Esophagus squamous epithelium (tissue), 5 donors: ENCODE measurements around the gene ZNF75A. TPM values are rescaled to one million over a fixed set of nuclear protein-coding genes. Genes with fewer than 3 reads are reported as not detected.

Experiments used
- DNase-seq: peaks from one replicate; lab custom pipeline; 2025; lab: John Stamatoyannopoulos, UW
- H3K27ac ChIP-seq, 4 donors: fragments of 200-600 bp; sonication (generic); one replicate each; pipeline ENCODE4 v1.5.1; 2016 to 2019; ENCODE audit warnings: mild to moderate bottlenecking in 1 of 4
- H3K27me3 ChIP-seq, 4 donors: fragments of 200-600 bp; sonication (generic); 1 replicate in 3 of 4; 2 replicates in 1 of 4; pipeline versions ENCODE4 v1.5.1 to v1.6.0; 2017 to 2021; ENCODE audit warnings: antibody characterized with exemption in 1 of 4
- H3K36me3 ChIP-seq, 3 donors: fragments of 200-600 bp; sonication (generic); one replicate each; pipeline ENCODE4 v1.5.1; 2016 to 2019
- H3K4me1 ChIP-seq, 3 donors: fragments of 200-600 bp; sonication (generic); one replicate each; pipeline ENCODE4 v1.5.1; 2017 to 2019
- H3K4me3 ChIP-seq, 4 donors: fragments of 200-600 bp; sonication (generic); 1 replicate in 3 of 4; 2 replicates in 1 of 4; pipeline ENCODE4 v1.5.1; 2016 to 2019; ENCODE audit warnings: mild to moderate bottlenecking in 2 of 4, moderate library complexity in 1 of 4
- H3K9me3 ChIP-seq, 3 donors: fragments of 200-600 bp; sonication (generic); one replicate each; pipeline ENCODE4 v1.5.1; 2016 to 2019
- POLR2A ChIP-seq, 4 donors: fragments of 450-650 bp; IDR thresholded peaks; one replicate each; pipeline ENCODE4 v1.6.1; 2017; ENCODE audit warnings: antibody characterized with exemption in 4 of 4, mild to moderate bottlenecking in 4 of 4, moderate library complexity in 3 of 4
- WGBS, 2 donors: methylation state at CpG; one replicate each; pipeline ENCODE4 v1.1.5; 2018; 5-methylcytosine and 5-hydroxymethylcytosine counted together
- intact Hi-C: fragments of 100-400 bp; cut with DNase I; formaldehyde crosslinking; loops from one replicate; pipeline ENCODE4 v1.15.0; 2022
- total RNA-seq, 4 donors: library from RNA; depleted of rRNA; stranded (reverse); fragments of >200 nt; gene quantifications; one replicate each; pipeline ENCODE4 v1.1.0, GENCODE V29; 2016
- TF ChIP-seq, protein P1 (sequence below), 6 experiments: fragments of 450-650 bp in 4 of 6; fragments of 200-600 bp in 2 of 6; sonication (generic) in 2 of 6; IDR thresholded peaks; one replicate each; pipeline ENCODE4 v1.5.1; 2016 to 2019; ENCODE audit warnings: antibody characterized with exemption in 6 of 6, mild to moderate bottlenecking in 4 of 6, moderate library complexity in 4 of 6
- donor health status: DM: yes; HTN: yes; CAD: no.

ZNF75A gene
- total RNA-seq, 4 donors from 2014 or later, result 10.6 to 24.6 (median 18.1) TPM

DNA sequence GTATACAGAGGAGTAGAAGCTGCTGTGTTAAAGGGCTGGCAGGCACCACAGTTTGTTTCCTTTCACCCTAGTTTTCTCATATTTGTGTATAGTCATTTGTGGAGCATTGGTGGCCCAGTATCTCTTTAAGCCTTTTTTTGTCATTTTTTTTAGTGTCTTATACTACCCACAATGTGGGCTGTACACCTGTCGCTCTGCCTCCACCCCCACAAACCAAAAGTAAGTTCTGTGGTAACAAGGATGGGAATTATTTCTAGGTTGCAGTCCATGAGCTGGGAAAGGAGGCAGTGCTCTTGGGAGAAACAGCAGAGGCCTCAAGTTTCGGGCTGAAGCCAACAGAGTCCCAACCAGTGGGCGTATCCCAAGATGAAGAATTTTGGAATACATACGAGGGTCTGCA is 6.2 kb downstream of the ZNF75A start:
- H3K9me3 ChIP-seq, result peaks cover 5 to 99% (median 91%) of the 10 kb centered on the region in 3 donors
- DNase-seq, result no peak
- H3K4me1 ChIP-seq, result peaks cover 0 to 5% (median 0%) of the 10 kb centered on the region in 3 donors
- H3K4me3 ChIP-seq, result no peak overlapping the region
- intact Hi-C loops, result no loop called here
- H3K36me3 ChIP-seq, result peaks cover 8 to 83% (median 18%) of the 10 kb centered on the region in 3 donors
- no peak overlapping the region for H3K27ac ChIP-seq
- no peaks in the 10 kb centered on the region for H3K27me3 ChIP-seq
- no peak for TF ChIP-seq POLR2A (IDR thresholded peaks at IDR 0.05)
- TF ChIP-seq, protein P1, sequence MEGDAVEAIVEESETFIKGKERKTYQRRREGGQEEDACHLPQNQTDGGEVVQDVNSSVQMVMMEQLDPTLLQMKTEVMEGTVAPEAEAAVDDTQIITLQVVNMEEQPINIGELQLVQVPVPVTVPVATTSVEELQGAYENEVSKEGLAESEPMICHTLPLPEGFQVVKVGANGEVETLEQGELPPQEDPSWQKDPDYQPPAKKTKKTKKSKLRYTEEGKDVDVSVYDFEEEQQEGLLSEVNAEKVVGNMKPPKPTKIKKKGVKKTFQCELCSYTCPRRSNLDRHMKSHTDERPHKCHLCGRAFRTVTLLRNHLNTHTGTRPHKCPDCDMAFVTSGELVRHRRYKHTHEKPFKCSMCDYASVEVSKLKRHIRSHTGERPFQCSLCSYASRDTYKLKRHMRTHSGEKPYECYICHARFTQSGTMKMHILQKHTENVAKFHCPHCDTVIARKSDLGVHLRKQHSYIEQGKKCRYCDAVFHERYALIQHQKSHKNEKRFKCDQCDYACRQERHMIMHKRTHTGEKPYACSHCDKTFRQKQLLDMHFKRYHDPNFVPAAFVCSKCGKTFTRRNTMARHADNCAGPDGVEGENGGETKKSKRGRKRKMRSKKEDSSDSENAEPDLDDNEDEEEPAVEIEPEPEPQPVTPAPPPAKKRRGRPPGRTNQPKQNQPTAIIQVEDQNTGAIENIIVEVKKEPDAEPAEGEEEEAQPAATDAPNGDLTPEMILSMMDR (IDR thresholded peaks at IDR 0.05), result no peak
- WGBS, 2 donors, result 83 to 97% methylated on average over 4 of the region's 4 CpGs

DNA sequence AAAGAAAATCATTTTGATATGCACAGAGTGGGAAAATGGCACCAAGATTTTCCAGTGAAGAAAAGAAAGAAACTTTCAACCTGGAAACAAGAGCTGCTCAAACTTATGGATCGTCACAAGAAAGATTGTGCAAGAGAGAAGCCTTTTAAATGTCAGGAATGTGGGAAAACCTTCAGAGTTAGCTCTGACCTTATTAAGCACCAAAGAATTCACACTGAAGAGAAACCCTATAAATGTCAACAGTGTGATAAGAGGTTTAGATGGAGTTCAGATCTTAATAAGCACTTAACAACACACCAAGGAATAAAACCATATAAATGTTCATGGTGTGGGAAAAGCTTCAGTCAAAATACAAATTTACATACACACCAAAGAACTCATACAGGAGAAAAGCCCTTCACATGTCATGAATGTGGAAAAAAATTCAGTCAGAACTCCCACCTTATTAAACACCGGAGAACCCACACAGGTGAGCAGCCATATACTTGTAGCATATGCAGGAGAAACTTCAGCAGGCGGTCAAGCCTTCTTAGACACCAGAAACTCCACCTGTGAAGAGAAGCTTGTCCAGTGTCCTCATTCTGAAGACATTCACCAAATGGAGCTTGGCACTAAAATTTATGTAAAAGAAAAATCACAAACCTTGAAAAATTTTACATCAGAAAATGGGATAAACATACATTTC is 12.2 kb downstream of the ZNF75A start:
- H3K4me1 ChIP-seq, result no peaks in the 10 kb centered on the region
- DNase-seq, result no peak
- peaks cover 0 to 60% (median 16%) of the 10 kb centered on the region in 3 donors for H3K36me3 ChIP-seq
- intact Hi-C loops, result no loop called here
- H3K9me3 ChIP-seq, result peaks cover 7 to 100% (median 94%) of the 10 kb centered on the region in 3 donors
- TF ChIP-seq, protein P1 (IDR thresholded peaks at IDR 0.05), result no peak
- TF ChIP-seq POLR2A (IDR thresholded peaks at IDR 0.05), result no peak
- peak overlapping the region in 1 of 4 donors; percentile 10 for H3K4me3 ChIP-seq
- WGBS, 2 donors, result 85 to 93% methylated on average over 3 of the region's 3 CpGs
- H3K27ac ChIP-seq, result no peak overlapping the region
- no peaks in the 10 kb centered on the region for H3K27me3 ChIP-seq

DNA sequence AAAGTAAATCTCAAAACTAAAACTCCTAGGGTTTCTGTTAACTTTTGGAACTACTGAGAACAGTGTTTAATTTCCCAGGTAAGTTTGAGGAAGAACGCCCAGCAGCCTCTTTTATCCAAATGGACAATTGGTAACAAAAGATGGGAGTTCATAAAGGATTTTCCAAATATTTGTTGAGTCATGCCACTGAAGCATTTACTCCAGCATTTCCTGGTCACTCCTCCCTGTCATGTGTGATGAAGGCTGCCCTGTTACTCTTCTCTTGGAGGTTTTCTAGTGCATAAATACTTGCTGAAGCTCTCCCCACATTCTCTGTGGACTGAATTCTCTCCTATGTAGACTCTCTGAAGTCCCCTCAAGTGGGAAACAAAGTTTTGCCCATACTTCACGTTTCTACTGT is 16.5 kb downstream of the ZNF75A start:
- WGBS, 2 donors, result 42 to 73% methylated on average over 2 of the region's 2 CpGs
- Histone ChIP-seq H3K4me3 (no peak overlapping the region), H3K27me3 (no peaks in the 10 kb centered on the region), H3K36me3 (peaks cover 0 to 17% (median 5%) of the 10 kb centered on the region in 3 donors), H3K9me3 (peaks cover 0 to 83% (median 62%) of the 10 kb centered on the region in 3 donors), H3K27ac (no peak overlapping the region), H3K4me1 (no peaks in the 10 kb centered on the region)
- TF ChIP-seq, protein P1 (IDR thresholded peaks at IDR 0.05), result no peak
- no peak for TF ChIP-seq POLR2A (IDR thresholded peaks at IDR 0.05)
- DNase-seq, result no peak
- intact Hi-C loops, result no loop called here

- Histone ChIP-seq H3K9me3 (peaks cover 0 to 30% (median 5%) of the 10 kb centered on the region in 3 donors), H3K27me3 (no peaks in the 10 kb centered on the region), H3K36me3 (no peaks in the 10 kb centered on the region), H3K4me1 (no peaks in the 10 kb centered on the region), H3K27ac (no peak overlapping the region), H3K4me3 (no peak overlapping the region)
- TF ChIP-seq, protein P1 (IDR thresholded peaks at IDR 0.05), result no peak
- TF ChIP-seq POLR2A (IDR thresholded peaks at IDR 0.05), result no peak
- intact Hi-C loops, result no loop called here
- WGBS, 2 donors, result 73 to 80% methylated on average over 4 of the region's 4 CpGs
- DNase-seq, result no peak
These were observed 22.2 kb downstream of the ZNF75A start for GRCh38 chr16:3327514-3327913.

DNA sequence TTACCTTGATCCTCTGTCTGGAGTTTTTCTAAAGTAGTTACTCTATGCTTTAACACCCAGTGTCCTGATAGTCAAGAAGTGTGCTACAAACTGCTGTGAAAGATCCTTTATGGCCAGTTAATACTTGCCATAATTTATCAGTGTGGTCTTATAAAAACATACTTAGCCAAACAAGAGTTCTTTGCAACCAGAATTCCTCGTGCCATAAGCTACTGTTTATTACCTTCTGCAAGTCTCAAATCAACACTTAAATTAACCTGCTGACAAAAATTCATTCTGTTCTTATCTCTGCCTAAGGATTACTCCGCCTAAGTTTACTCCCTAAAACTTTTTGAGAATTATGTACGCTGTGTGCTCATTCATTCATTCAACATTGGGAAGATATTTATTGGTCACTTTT is 22.8 kb downstream of the ZNF75A start:
- peaks cover 0 to 24% (median 5%) of the 10 kb centered on the region in 3 donors for H3K9me3 ChIP-seq
- H3K36me3 ChIP-seq, result no peaks in the 10 kb centered on the region
- 61 to 74% methylated on average over 2 to 3 of the region's 3 CpGs for WGBS, 2 donors
- intact Hi-C loops, result no loop called here
- no peaks in the 10 kb centered on the region for H3K4me1 ChIP-seq
- no peak for TF ChIP-seq POLR2A (IDR thresholded peaks at IDR 0.05)
- TF ChIP-seq, protein P1 (IDR thresholded peaks at IDR 0.05), result no peak
- DNase-seq, result no peak
- no peak overlapping the region for H3K4me3 ChIP-seq
- no peaks in the 10 kb centered on the region for H3K27me3 ChIP-seq
- H3K27ac ChIP-seq, result no peak overlapping the region
